Cerebellar nuclear complex (tissue), 1 donor: ENCODE measurements around the gene OTOP3.
"Not testable (repeated sequence)": the region's sequence is repeated elsewhere in the genome, so short reads cannot be mapped to it uniquely, and the experiment has no call there.

ENCODE experiments used
- DNase-seq, 2 experiments: peaks; one replicate each; lab custom pipeline; 2025; lab: John Stamatoyannopoulos, UW

OTOP3 gene, protein sequence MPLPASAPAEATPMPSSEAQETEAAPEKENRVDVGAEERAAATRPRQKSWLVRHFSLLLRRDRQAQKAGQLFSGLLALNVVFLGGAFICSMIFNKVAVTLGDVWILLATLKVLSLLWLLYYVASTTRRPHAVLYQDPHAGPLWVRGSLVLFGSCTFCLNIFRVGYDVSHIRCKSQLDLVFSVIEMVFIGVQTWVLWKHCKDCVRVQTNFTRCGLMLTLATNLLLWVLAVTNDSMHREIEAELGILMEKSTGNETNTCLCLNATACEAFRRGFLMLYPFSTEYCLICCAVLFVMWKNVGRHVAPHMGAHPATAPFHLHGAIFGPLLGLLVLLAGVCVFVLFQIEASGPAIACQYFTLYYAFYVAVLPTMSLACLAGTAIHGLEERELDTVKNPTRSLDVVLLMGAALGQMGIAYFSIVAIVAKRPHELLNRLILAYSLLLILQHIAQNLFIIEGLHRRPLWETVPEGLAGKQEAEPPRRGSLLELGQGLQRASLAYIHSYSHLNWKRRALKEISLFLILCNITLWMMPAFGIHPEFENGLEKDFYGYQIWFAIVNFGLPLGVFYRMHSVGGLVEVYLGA

DNA sequence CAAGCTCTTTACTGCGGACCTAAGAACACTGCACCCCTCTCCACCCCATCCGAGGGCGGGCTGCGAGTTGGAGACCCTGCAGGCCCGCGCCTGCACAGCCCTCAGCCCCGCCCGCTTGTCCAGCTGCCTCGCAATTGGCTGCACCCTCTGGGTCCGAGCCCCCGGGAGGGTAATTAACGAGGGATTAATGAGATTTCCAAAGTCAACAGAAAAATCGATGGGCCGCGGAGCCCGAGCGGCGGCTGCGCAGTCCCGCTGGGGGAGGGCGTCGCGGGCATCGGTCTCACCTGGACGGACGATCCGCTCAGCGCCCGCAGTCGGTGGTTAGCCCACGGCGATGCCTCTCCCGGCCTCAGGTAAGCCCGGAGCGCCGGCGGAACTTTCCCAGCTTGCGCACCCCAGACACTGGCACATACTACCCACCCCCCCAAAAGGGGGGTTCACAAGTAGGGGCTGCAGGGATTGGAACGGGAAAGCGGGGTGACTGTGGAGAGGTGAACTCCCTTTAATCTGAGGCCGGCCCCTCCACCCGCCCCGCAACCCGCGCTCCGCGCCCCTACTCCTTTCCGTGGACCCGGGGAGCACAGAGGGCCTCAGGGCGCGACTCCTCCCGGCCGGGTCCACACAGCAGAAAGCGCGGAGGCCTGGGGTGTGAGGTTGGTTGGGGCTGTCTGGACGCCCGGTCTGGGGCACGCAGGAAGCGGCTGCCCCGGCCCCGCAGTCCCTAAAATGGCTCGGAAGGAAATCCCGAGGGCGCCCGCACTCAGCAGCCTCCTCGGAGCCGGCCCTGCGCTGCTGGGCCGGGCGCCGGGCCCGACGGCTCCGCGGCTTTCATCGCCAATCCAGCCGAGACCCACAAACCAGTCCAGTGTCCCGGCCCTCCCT lies at the start of gene OTOP3:
TSS of gene OTOP3 (plus strand) at position 314 of the 885 bp plus-strand sequence. CDS start at position 338, 24 bp downstream.
- DNase-seq = no peak

DNA sequence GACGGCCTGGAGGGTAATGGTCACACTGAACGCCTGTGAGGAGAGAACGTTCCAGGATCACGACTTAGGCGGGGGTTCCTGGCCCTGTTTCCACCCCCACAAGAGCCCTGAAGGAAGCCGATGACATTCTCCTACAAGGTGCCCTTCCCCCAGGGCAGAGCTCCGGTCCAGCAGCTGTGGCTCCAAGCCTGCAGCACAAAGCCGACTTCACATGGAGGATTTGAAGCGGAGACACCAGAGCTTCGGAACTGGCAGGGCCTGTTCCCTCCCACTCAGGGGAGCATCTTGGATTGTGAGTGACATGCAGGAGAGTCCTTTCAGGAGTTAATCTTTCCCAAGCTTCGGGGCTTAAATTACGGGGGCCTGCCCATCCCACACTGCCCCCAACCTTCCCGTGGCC lies 47.2 kb upstream of the OTOP3 start:
- no peak for DNase-seq

DNA sequence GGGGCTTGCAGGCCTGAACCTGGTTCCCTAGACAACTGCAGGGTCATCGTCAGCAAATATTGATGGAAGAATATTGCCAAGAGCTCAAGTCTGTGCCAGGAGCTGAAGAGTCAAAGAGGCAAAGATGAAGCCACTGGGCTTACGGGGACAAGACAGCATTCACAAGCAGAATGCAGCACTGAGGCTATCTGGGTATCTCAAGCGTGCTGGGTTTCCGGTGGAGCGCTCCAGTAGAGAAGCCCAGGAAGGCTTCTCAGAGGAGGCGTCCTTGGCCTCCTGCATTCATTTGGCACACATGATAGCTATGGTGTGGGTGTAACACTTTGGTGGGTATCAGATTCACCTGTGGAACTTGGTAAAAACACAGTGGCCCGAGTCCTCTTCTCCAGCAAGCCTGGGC lies 45.1 kb upstream of the OTOP3 start:
- DNase-seq = no peak

DNA sequence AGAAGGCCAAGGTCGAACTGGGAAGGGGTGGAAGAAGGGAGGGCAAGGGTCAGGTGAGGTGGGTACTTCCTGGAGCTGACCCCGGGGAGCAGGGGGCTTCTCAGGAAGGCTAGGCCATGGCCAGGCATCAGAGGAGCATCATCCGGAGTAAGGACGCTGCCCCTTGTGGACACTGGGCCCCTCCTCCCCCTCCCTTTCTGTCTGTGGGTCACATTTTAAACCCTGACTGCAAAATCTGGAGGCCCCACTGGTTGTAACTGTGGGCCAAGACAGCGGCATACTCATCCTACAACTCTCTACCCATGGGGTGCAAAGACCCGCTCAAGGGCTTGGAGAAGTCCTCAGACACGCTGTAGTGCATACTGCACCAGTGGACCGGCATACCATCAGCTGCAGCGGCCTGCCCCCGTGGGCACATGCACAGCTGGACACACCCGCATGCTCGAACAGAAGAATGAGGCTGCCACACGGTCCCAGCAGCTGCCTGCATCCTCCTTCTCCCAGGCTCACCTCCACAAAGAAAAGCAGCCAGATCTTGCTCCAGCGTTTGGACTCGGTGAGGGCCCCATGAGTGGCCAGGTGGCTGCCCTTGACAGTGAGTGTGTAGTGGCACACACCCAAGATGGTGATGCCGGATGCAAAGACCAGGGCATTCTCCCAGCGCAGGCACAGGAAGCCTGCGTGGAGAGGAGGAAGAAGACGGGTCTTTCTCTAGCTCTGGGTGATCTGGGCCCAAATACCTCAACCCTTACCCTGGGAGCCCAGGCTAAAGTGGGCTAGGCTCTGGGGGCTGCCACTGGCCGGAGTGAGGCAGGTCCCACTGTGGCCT lies 43.5 kb upstream of the OTOP3 start:
- no peak for DNase-seq

DNA sequence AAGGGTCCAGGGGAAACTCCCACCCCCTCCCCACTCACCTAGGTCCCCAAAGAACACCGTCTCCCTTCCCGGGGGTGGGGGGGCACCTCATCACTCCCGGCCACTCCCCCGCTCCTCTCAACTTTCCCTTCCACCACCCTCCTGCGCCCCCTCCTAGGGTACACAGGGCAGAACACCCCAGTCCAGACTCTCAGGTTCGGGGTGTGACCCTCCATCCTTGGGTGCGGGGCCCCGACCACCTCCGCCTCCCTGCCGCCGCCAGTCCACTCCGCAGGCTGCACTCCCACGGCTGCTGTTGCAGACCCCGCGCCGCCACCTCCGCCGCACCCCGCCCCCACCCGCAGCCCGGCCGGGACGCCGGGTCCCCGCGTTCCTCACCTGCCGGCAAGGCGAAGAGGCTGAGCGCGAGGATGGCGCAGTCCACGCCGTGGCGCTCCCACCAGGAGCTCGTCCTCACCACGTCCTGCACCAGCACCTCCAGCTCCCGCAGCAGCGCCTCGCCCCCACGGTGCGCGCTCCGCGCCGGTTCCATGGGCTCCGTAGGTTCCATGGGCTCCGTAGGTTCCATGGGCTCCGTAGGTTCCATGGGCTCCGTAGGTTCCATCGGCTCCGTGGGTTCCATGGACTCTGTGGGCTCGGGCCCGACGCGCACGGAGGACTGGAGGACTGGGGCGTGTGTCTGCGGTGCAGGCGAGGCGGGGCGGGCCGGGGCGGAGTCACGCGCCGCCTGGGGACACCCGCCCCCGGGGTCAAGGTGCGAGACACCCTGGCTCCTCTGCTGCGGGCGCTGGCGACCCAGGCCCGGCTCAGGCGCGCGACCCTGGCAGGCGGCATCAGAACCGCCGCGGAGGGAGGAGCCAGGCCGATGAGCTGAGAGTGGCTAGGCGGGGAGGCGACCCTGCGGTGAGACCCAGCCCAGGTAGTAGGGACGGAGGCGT lies 42.5 kb upstream of the OTOP3 start, which contains the start of gene FADS6:
TSS of gene FADS6 (minus strand) at position 660 of the 938 bp plus-strand sequence. CDS start at position 622, 38 bp downstream.
- DNase-seq = no peak

DNA sequence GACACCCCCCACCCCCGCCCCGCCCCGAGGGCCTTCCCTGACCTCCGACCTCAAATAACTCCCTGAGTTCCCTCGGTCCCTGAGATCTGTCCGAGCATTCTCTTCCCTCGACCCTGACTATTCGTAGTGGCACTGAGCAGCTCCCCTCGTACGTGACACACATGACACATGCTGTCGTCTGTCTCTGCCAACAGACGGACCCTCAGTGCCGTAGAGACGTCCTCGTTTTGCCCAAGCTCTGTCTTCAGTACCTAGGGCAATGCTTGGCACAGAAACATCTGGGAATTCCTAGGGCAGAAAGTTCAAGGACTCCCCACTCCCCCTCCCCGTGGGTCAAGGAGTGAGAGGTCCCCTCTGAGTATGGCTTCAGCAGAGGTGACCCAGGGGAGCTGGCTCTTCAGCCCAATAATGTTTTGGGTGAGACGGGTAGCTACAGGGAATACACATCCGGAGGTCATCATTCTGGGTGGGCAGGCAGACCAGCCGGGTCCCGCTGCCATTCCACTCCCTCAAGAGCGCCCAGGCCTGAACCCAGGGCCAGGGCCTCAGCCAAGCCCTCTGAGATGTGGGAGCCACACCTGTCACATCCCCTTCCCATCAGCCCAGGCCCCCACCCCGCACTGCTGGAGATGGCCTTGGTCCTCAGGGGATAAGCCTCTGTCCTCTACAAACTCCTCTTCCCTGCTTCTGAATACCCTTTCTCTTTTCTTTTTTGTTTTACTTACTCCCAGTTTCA lies 41.6 kb upstream of the OTOP3 start:
- DNase-seq = no peak

DNA sequence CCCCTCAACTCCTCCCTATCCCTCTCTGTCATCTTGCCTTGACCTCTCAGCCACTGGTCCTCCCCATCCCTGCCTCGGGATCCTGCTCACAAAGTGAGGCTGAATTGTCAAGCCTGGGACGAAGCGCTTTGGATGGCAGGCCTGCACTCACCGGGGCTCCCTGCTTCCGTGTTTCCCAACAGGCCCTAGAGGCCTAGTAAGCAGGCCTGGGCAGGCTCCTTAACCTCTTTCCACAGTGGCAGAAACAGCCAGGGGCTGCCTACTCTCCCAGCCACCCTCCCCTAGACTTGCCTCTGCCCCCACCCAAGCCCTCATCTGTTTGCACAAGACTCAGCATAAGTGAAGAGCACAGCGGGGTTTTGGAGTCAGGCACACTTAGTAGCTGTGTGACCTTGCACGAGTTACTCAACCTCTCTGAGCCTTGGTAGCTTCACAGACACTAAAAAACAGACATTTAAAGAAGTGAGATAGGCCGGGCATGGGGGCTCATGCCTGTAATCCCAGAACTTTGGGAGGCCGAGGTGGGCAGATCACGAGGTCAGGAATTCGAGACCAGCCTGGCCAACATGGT lies 37.2 kb upstream of the OTOP3 start:
- no peak for DNase-seq

DNA sequence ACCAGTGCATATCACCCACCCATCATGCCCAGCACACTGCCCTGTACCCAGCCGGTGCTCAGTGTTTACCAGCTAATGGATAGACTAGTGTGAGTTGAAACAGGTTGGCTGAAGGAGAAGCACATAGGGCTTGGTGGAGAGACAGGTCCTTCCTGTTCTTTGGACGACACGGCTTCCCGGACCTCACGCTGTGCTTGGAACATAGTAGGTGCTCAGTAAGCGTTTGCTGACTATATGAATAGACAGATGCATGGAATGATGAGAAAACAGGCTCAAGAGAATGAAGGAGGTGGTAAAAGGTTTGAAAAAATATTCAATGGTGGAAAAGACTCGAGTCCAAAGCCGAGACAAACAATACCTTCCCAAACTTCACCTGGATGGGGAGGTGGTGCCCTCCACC lies 35.5 kb upstream of the OTOP3 start:
- no peak for DNase-seq

DNA sequence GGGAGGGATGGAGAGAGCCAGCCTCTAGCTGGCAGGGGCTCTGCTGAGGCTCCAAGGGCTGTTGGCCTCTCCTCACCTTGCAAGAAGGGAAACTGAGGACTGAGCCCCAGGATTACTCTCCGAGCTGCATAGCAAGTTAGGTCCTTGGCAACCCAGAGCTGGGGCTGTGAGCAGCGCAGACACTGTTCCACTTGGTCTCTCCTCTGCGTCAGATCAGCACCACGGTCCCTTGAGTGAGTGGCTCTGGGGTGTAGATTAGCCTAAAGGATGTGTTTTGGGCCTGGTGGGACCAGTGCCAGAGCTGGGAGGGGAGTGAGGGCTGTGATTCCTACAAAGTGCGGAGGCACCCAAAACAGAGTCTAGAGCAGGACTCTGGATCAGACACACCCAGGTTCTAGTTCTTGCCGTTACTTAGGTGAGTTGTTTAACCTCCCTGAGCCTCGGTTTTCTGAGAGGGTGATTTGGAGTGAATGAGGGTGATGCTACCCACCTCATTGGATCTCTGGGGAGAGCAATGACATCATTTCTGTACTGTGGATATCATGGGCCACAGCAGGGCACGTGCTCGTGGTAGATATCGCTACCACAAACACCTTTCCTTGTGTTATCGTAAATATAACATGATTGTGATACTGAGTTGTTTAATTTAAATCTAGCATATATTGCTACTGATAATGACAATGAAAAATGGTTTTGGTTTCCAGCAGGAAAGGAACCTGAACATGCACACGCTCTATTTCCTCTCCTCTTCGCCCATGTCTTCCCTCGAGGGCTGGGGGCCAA lies 34.2 kb upstream of the OTOP3 start:
- no peak for DNase-seq

DNA sequence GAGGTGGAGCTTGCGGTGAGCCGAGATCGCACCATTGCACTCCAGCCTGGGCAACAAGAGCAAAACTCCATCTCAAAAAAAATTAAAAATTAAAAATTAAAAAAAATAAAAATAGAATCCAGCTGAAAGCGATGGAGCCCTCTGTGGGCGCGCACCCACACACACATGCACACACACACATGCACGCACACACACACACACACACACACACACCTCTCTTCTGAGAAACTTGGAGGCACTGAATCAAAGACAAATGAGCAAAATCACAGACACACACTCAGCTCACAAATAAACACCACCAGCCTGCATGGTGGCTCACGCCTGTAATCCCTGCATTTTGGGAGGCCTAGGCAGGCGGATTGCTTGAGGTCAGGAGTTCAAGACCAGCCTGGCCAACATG lies 32.7 kb upstream of the OTOP3 start:
- DNase-seq = no peak

DNA sequence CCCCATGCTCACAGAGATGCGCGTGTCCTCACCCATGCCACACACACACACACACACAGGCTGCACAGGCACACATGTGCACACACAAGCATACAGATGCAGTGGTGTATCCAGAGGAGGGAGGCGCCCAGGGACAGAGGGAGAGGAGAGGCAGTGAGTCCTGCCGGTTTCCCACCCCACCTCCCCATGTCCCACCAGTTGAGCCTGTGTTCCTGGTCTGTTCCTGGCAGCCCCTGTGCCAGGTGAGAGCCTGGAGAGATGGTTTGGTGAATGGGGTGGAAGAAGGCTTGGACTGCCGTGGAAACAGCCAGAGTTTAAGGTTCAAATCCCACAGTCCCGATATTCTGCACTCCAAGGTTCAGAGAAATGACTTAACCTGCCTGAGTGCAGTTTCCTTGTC lies 32.0 kb upstream of the OTOP3 start:
- no peak for DNase-seq

DNA sequence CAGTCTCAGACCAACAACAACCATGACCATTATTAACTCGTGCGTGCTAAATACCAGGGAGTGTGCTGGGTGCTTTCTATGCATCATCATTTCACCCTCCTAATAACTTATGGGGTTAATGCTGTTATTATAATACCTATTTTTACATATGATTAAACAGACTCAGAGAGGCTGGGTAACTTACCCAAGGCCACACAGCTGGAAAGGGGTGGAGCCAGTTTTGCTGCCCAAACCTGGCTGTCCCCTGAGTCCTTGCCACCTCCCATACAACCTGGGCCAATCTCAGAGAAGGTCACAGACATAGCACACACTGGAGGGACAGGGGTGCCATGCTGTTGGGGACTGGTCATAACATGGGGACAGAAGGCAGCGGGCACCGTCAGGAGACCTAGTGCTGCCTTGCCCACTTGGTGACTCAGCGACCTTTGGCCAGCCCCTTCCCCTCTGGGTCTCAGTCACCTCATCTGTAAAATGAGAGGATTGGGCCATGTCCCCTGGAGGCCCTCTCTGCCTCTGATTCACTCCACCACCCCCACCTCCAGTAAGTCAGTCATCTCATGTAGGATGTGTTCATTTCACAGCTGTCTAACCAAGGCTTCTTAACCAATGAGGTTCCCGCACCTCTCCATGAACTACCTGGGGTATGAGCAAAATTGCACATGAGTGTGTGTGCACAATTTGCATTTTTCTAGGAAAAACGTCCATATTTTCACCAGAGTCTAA lies 30.9 kb upstream of the OTOP3 start:
- no peak for DNase-seq

DNA sequence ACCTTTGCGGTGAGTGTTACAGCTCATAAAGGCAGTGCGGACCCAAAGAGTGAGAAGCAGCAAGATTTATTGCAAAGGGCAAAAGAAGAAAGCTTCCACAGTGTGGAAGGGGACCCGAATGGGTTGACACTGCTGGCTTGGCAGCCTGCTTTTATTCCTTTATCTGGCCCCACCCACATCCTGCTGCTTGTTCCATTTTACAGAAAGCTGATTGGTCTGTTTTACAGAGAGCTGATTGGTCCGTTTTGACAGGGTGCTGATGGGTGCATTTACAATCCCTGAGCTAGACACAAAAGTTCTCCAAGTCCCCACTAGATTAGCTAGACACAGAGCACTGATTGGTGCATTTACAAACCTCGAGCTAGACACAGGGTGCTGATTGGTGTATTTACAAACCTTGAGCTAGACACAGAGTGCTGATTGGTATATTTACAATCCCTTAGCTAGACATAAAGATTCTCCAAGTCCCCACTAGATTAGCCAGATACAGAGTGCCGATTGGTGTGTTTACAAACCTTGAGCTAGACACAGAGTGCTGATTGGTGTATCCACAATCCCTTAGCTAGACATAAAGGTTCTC lies 29.4 kb upstream of the OTOP3 start:
- DNase-seq = not testable (repeated sequence)

DNA sequence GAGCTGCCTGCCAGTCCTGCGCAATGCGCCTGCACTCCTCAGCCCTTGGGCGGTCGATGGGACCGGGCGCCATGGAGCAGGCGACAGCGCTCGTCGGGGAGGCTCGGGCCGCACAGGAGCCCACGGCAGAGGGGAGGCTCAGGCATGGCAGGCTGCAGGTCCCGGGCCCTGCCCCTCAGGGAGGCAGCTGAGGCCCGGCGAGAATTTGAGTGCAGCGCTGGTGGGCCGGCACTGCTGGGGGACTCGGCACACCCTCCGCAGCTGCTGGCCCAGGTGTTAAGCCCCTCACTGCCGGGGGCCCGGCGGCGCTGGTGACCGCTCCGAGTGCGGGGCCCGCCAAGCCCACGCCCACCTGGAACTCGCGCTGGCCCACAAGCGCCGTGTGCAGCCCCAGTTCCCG lies 28.7 kb upstream of the OTOP3 start:
- DNase-seq = no peak

DNA sequence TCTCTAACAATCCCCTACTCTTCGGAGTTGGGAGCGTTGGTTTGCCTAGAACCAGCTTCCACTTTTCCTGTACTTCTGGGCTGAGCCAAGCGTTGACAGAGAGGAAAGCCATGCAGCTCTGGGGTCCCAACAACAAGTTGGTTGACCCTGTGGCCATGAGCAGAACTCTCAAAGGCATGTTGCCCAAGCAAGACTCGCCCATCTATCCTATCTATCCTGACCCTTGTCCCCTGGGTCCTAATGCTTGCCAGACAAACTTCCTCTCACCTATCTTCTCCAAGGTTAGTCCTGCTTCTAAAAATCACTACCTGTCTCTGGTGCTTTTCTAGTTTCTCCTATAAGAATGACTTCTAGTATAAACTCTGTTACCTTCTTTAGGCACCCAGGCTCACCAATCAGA lies 26.6 kb upstream of the OTOP3 start:
- not testable (repeated sequence) for DNase-seq

DNA sequence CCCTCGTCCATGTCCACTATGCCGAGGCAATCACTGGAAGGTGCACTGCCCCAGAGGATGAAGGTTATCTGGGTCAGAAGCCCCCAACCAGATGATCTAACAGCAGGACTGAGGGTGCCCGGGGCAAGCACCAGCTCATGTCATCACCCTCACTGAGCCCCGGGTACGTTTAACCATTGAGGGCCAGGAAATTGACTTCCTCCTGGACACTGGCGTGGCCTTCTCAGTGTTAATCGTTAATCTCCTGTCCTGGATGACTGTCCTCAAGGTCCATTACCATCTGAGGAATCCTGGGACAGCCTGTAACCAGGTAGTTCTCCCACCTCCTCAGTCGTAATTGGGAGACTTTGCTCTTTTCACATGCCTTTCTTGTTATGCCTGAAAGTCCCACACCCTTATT lies 24.3 kb upstream of the OTOP3 start:
- DNase-seq = not testable (repeated sequence)

DNA sequence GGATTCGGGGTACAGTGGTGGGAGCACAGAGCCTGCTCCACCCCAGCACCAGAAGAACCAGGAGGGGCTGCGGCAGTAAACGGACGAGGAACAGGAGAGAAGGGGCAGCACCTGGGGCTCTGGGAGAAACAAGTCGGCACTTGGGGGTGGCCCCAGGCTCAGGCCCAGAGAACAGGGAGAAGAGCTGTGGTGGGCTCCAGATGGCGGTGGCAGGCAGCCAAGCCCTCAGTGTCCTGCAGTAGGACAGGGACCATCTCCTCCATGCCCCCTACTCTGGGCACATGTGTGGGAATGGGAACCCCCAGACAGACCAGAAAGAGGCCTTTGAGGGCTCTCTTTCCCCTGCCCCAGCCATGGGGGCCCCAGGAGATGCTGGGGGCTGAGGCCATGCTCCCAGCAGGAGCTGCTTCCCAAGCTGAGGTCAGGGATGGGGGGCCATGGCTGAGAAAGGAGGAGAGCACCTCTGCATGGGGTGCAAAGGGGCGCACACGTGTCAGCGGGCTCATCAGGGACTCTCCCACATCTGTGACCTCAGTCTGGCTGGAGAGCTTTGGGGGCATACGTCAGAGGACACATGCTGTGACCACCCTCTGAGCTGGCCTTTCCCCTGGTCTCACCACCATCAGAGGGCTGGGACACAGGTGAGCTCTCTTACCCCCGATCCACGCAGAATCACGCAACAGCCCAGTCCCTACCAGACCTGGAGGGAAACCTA lies 19.4 kb upstream of the OTOP3 start:
- DNase-seq = no peak
